GM19043 (cell line): ENCODE measurements around the gene EZH1.

ENCODE experiments used
- ATAC-seq: cut with Tn5 transposase; IDR thresholded peaks from one replicate; pipeline ENCODE4 v1.9.1; 2021; ENCODE audit warnings: low read depth; ENCODE audit not compliant: unreplicated experiment

EZH1 gene

GRCh38 chr17:42725143-42725542 lies 19.7 kb downstream of the EZH1 start:
- ATAC-seq = no peak

- ATAC-seq = no peak
These were observed 21.2 kb downstream of the EZH1 start for GRCh38 chr17:42723636-42724035.

GRCh38 chr17:42720996-42721583 lies 23.8 kb downstream of the EZH1 start:
- ATAC-seq = no peak

- ATAC-seq = no peak
These were observed 35.3 kb downstream of the EZH1 start for GRCh38 chr17:42709561-42709960.

GRCh38 chr17:42708588-42708987 lies 36.3 kb downstream of the EZH1 start:
- ATAC-seq = no peak

GRCh38 chr17:42706732-42707131 lies 38.1 kb downstream of the EZH1 start:
- no peak for ATAC-seq

GRCh38 chr17:42704837-42705494 lies 39.9 kb downstream of the EZH1 start:
- peak; percentile 72 for ATAC-seq

- ATAC-seq = peak; percentile 19
These were observed 40.4 kb downstream of the EZH1 start for GRCh38 chr17:42704490-42704836.

GRCh38 chr17:42702446-42702845 lies 42.4 kb downstream of the EZH1 start:
- ATAC-seq = no peak

GRCh38 chr17:42700586-42701289 lies 44.1 kb downstream of the EZH1 start:
- ATAC-seq = no peak

- no peak for ATAC-seq
These were observed 45.5 kb downstream of the EZH1 start for GRCh38 chr17:42699415-42699740.

- no peak for ATAC-seq
These were observed 46.0 kb downstream of the EZH1 start for GRCh38 chr17:42698736-42699414.

GRCh38 chr17:42697108-42697811 lies 47.6 kb downstream of the EZH1 start:
- no peak for ATAC-seq

GRCh38 chr17:42695500-42695899 lies 49.3 kb downstream of the EZH1 start:
- no peak for ATAC-seq

GRCh38 chr17:42694524-42694923 lies 50.3 kb downstream of the EZH1 start:
- no peak for ATAC-seq

GRCh38 chr17:42692489-42692888 lies 52.4 kb downstream of the EZH1 start:
- no peak for ATAC-seq

- no peak for ATAC-seq
These were observed 53.8 kb downstream of the EZH1 start for GRCh38 chr17:42691021-42691545.

GRCh38 chr17:42690596-42690995 lies 54.2 kb downstream of the EZH1 start:
- ATAC-seq = no peak

GRCh38 chr17:42687707-42688320 lies 57.0 kb downstream of the EZH1 start:
- ATAC-seq = no peak

GRCh38 chr17:42686520-42687128 lies 58.2 kb downstream of the EZH1 start:
- ATAC-seq = no peak
